ENCODE measurements around the gene ATP5MC3.

Gene ATP5MC3

GRCh38 chr2:175154661-175155082, 26.8 kb downstream of the ATP5MC3 start (continued):
- TF ChIP-seq, protein P1, sequence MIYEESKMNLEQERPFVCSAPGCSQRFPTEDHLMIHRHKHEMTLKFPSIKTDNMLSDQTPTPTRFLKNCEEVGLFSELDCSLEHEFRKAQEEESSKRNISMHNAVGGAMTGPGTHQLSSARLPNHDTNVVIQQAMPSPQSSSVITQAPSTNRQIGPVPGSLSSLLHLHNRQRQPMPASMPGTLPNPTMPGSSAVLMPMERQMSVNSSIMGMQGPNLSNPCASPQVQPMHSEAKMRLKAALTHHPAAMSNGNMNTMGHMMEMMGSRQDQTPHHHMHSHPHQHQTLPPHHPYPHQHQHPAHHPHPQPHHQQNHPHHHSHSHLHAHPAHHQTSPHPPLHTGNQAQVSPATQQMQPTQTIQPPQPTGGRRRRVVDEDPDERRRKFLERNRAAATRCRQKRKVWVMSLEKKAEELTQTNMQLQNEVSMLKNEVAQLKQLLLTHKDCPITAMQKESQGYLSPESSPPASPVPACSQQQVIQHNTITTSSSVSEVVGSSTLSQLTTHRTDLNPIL (CRISPR knock-in tag; IDR thresholded peaks at IDR 0.05; ENCODE audit: low read depth) = no peak
- no peak for TF ChIP-seq OSR1 (CRISPR knock-in tag; IDR thresholded peaks at IDR 0.05)
- no peak for TF ChIP-seq ESRRG (CRISPR knock-in tag; IDR thresholded peaks at IDR 0.05)

DNA sequence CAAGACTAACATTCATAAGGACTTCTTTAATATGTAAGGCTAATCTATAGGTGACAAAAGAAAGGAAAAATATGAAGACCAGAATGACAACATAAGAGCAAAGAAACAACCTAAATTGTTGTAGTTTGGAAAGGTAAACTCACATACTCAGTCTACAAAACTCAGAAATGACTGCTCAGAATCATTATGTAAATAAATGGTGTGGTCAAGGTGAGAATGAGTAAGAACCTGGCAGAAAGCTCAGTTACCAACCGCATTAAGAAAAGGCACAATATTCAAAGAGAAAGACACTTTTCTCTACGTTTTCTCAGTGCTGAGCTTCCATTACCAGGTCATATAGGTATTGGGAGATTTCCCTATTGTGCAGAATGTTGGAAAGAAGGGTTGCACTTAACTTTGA, 29.3 kb downstream of the ATP5MC3 start:
- ATAC-seq = no peak
- TF ChIP-seq ZNF8 (CRISPR knock-in tag; IDR thresholded peaks at IDR 0.05) (no peak), ZC3H10 (CRISPR knock-in tag; IDR thresholded peaks at IDR 0.05) (no peak), ZNF70 (CRISPR knock-in tag; IDR thresholded peaks at IDR 0.05) (no peak), OSR1 (CRISPR knock-in tag; IDR thresholded peaks at IDR 0.05) (no peak), ZFP30 (CRISPR knock-in tag; IDR thresholded peaks at IDR 0.05) (no peak), TOX (CRISPR knock-in tag; IDR thresholded peaks at IDR 0.05; ENCODE audit: borderline replicate concordance) (no peak), CSDC2 (CRISPR knock-in tag; IDR thresholded peaks at IDR 0.05) (no peak), RARB (CRISPR knock-in tag; IDR thresholded peaks at IDR 0.05) (no peak), BACH2 (CRISPR knock-in tag; IDR thresholded peaks at IDR 0.05; ENCODE audit: borderline replicate concordance) (no peak), ESRRG (CRISPR knock-in tag; IDR thresholded peaks at IDR 0.05) (no peak), ZNF565 (CRISPR knock-in tag; conservative IDR thresholded peaks at IDR 0.05; ENCODE audit: low read depth) (no peak), TCF4 (CRISPR knock-in tag; IDR thresholded peaks at IDR 0.05; ENCODE audit: borderline replicate concordance) (no peak), ZFP3 (CRISPR knock-in tag; IDR thresholded peaks at IDR 0.05) (no peak)
- TF ChIP-seq, protein P2, sequence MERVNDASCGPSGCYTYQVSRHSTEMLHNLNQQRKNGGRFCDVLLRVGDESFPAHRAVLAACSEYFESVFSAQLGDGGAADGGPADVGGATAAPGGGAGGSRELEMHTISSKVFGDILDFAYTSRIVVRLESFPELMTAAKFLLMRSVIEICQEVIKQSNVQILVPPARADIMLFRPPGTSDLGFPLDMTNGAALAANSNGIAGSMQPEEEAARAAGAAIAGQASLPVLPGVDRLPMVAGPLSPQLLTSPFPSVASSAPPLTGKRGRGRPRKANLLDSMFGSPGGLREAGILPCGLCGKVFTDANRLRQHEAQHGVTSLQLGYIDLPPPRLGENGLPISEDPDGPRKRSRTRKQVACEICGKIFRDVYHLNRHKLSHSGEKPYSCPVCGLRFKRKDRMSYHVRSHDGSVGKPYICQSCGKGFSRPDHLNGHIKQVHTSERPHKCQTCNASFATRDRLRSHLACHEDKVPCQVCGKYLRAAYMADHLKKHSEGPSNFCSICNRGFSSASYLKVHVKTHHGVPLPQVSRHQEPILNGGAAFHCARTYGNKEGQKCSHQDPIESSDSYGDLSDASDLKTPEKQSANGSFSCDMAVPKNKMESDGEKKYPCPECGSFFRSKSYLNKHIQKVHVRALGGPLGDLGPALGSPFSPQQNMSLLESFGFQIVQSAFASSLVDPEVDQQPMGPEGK (CRISPR knock-in tag; IDR thresholded peaks at IDR 0.05; ENCODE audit: borderline replicate concordance) = no peak
- TF ChIP-seq, protein P3, sequence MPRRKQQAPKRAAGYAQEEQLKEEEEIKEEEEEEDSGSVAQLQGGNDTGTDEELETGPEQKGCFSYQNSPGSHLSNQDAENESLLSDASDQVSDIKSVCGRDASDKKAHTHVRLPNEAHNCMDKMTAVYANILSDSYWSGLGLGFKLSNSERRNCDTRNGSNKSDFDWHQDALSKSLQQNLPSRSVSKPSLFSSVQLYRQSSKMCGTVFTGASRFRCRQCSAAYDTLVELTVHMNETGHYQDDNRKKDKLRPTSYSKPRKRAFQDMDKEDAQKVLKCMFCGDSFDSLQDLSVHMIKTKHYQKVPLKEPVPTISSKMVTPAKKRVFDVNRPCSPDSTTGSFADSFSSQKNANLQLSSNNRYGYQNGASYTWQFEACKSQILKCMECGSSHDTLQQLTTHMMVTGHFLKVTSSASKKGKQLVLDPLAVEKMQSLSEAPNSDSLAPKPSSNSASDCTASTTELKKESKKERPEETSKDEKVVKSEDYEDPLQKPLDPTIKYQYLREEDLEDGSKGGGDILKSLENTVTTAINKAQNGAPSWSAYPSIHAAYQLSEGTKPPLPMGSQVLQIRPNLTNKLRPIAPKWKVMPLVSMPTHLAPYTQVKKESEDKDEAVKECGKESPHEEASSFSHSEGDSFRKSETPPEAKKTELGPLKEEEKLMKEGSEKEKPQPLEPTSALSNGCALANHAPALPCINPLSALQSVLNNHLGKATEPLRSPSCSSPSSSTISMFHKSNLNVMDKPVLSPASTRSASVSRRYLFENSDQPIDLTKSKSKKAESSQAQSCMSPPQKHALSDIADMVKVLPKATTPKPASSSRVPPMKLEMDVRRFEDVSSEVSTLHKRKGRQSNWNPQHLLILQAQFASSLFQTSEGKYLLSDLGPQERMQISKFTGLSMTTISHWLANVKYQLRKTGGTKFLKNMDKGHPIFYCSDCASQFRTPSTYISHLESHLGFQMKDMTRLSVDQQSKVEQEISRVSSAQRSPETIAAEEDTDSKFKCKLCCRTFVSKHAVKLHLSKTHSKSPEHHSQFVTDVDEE (CRISPR knock-in tag; IDR thresholded peaks at IDR 0.05) = no peak
- TF ChIP-seq, protein P4, sequence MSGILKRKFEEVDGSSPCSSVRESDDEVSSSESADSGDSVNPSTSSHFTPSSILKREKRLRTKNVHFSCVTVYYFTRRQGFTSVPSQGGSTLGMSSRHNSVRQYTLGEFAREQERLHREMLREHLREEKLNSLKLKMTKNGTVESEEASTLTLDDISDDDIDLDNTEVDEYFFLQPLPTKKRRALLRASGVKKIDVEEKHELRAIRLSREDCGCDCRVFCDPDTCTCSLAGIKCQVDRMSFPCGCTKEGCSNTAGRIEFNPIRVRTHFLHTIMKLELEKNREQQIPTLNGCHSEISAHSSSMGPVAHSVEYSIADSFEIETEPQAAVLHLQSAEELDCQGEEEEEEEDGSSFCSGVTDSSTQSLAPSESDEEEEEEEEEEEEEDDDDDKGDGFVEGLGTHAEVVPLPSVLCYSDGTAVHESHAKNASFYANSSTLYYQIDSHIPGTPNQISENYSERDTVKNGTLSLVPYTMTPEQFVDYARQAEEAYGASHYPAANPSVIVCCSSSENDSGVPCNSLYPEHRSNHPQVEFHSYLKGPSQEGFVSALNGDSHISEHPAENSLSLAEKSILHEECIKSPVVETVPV (CRISPR knock-in tag; IDR thresholded peaks at IDR 0.05) = no peak
- TF ChIP-seq, protein P5, sequence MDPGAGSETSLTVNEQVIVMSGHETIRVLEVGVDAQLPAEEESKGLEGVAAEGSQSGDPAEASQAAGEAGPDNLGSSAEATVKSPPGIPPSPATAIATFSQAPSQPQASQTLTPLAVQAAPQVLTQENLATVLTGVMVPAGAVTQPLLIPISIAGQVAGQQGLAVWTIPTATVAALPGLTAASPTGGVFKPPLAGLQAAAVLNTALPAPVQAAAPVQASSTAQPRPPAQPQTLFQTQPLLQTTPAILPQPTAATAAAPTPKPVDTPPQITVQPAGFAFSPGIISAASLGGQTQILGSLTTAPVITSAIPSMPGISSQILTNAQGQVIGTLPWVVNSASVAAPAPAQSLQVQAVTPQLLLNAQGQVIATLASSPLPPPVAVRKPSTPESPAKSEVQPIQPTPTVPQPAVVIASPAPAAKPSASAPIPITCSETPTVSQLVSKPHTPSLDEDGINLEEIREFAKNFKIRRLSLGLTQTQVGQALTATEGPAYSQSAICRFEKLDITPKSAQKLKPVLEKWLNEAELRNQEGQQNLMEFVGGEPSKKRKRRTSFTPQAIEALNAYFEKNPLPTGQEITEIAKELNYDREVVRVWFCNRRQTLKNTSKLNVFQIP (CRISPR knock-in tag; IDR thresholded peaks at IDR 0.05; ENCODE audit: borderline replicate concordance, low read depth) = no peak

- TF ChIP-seq, protein P1 (CRISPR knock-in tag; IDR thresholded peaks at IDR 0.05; ENCODE audit: low read depth) = no peak
- TF ChIP-seq BACH2 (CRISPR knock-in tag; IDR thresholded peaks at IDR 0.05; ENCODE audit: borderline replicate concordance) (no peak), ZNF565 (CRISPR knock-in tag; conservative IDR thresholded peaks at IDR 0.05; ENCODE audit: low read depth) (no peak), ZNF8 (CRISPR knock-in tag; IDR thresholded peaks at IDR 0.05) (no peak), TCF4 (CRISPR knock-in tag; IDR thresholded peaks at IDR 0.05; ENCODE audit: borderline replicate concordance) (no peak), ZC3H10 (CRISPR knock-in tag; IDR thresholded peaks at IDR 0.05) (no peak)
- TF ChIP-seq, protein P3 (CRISPR knock-in tag; IDR thresholded peaks at IDR 0.05) = no peak
- TF ChIP-seq, protein P4 (CRISPR knock-in tag; IDR thresholded peaks at IDR 0.05) = no peak
- no peak for ATAC-seq
Observed at GRCh38 chr2:175151791-175152190, 29.7 kb downstream of the ATP5MC3 start.
